Activated gamma-delta T cell treated with Interleukin-2 at 50 U/mL for 16 hours (primary cell): ENCODE data around the gene PFKP.

Experiments used
- DNase-seq: peaks from one replicate; pipeline ENCODE4 v3.0.0-alpha.2; 2020

PFKP gene

DNA sequence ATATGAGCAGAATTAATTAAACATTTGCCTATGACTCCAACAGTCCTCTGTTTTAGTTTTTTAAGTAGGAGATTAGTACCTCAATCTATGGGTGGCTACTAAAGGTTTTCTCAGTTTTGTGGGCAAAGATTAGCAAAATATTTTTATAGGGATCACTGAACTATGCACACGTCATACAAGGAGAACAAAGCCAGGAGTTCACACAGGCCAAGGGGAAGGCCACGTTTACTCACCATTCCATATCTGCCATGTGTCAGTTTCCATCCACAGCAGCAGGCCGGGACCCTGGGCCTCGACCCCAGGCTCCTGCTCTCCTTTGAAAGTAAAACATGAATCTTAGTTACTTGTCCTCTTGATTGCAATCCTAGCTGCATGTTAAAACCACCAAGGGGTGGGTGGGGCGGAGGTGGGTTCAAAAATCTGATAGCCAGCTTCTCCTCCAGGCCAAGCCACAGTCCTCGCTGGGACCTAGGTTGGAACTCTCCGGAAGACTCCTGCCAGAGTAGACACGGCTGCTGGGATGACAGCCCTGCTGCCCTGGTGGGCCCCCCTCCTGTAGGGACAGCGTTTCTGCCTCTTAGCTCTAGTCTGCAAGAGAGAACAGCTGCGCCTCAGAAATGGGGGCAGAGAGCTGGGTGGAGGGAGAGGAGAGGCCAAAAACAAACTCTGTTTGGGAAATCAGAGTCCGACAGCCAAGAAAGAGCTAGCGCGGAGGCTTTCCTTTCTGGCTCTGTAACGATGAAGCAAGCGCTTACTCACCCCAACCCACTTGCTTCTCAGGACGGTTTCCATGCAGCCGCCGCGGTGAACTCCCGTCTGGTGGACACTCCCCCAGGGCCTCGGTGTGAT is 69.6 kb downstream of the PFKP start:
- DNase-seq, result no peak

DNA sequence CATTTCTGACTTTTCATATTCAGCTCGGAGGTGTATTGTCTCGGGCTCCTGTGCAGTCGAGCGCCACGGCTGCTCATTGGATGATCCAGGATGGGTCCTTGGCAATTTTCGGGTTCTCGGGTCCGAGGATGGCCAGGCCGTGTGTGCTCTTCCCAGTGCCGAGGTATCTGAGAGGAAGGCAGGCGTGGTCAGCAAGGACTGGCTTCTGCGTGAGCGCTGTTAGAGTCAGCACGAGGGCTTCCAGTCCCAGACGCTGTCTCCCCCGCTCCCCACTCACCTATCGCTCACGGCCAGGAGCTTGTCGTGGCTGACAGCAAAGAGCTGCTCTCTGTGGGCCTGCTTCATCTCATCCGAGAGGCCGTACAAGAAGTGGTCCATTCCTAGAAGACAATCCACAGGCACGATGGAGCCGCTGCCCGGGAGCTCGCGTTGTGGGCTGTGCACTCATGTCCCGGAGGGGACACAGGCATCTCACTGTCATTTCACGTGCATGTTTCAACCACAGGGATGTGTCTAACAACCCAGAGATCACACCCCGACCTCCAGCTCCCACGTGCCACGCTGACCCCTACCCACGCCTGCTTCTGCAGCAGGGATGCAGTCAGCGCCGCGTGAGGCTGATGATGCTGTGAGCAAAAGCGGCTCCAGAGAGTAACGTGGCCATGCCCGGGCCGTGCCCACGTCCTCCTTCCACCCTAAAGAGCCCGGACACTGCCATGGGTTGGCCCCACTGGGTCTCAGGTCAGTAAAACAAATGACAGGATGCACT is 70.8 kb downstream of the PFKP start:
- no peak for DNase-seq

DNA sequence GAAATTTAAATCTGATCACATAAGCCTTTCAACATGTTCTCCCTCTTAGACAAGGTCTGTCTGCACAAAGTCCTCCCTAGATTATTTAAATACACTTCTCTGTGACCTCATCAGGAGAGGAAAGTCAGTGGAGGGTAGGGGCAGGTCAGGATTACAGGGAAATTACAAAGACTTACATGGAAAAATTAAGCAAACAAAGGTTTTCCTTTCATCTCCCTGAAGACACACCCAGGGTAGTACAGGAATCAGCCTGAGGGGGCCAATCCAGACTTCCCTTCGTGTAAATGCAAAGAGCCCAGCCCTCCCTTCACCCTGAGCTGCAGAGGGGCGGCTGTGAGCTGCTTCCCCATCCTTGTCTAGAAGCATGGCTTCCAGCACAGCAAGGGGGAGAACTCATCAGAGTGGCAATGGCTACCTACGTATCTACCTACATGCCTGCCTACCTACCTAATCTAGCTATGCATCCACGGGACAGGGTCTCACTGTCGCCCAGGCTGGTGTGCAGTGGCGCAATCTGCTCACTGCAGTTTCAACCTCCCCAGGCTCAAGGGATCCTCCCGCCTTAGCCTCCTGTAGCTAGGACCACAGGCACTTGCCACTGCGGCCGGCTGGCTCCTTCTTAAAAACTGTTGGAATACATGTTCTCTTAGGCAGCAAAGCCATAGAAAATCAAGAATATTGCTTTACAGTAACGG is 72.0 kb downstream of the PFKP start:
- no peak for DNase-seq

DNA sequence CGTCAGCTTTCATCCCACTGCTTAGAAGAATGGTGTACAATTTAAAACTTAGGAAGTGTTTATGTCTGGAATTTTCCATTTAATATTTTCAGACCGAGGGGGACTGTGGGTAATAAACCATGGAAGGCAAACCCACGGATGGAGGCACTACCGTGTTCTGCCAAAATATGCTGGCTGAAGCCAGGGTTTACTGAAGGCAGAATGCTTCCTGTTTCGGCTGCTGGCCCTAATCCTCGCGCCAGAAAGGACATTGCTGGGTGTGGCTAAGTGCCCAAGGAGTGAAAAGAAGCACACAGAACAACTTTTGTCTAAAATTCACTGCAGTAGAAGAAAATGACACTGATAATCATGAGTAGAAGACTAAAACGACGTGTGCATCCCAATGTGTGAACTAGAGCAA is 72.9 kb downstream of the PFKP start:
- no peak for DNase-seq

DNA sequence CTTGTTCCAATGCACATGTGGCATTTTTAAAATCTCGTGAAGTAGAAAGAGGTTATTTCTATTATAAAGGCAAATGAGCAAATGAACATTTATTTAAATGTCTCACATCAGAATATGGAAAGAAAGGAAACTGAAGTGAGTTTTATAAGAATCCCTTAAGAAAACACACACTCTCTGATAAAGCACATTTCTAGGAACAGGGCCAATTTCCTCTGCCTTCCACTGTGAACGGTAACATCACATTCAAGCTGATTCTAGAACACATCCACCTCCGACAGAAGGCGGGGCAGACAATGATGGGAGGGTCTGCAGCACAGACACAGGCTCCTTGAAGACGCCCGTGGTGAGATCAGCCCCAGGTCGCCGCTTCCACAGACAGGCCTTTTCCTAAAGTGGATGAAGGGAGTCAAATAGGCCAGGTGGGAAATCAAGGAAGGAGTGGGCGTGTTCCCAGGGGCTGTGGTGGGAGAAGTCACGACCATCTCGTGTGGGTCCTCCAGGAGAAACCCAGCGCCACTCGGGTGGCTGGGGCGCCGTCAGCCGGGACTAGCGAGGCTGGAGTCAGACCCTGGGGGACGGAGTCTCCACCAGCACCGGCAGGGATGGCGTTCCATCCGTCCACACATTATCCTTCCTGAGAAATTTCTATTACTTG is 74.1 kb downstream of the PFKP start:
- no peak for DNase-seq

DNA sequence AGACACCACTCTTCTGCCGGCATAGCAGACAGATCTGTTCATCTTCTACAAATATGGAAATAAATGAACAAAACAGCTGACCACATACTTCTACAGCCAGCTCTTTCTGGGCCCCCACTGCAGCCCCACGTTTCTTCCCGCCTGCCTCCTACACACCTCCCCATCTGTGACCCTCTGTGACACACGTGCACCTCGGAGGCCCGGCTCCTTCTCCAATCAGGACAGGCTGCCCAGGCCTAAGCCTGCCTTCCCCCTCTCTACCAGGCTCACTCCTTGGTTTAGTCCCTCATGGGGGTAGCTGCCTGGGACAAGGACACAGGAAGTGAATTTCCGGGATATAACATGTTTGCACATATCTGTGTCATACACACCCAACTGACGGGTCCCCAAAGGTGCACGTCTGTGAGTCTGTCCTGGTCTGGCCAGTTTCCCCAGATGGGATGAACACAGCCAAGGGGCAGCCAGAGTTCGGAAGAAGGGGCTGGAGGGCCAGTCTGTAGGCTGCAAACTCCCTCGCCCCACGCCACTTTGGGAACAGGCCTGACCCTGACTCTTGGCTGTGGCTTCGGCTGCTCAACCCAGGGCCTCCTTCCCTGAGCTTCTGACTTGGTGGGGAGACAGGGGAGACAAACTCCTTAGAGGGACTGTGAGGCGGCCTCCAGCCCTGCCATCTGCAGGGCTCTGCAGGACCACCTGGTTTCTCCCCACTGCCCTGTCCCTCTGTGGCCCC is 75.0 kb downstream of the PFKP start:
- DNase-seq, result no peak

DNA sequence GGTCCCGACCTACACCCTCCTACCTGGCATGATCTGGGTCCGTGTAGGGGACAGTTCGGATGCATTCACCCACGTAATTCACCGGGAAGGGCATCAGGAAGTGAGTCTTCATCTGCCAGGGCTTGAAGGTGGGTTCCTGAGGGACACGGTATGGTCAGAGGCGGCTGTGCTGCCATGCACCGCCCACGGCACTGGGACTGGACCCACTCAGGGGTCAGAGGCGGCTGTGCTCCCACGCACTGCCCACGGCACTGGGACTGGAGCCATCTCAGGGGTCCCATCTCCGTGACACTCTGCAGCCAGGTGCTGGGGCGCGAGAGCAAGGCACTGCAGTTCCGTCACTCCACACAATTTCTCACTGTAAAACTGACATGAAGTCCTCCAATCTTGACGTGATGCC is 76.0 kb downstream of the PFKP start:
- no peak for DNase-seq

DNA sequence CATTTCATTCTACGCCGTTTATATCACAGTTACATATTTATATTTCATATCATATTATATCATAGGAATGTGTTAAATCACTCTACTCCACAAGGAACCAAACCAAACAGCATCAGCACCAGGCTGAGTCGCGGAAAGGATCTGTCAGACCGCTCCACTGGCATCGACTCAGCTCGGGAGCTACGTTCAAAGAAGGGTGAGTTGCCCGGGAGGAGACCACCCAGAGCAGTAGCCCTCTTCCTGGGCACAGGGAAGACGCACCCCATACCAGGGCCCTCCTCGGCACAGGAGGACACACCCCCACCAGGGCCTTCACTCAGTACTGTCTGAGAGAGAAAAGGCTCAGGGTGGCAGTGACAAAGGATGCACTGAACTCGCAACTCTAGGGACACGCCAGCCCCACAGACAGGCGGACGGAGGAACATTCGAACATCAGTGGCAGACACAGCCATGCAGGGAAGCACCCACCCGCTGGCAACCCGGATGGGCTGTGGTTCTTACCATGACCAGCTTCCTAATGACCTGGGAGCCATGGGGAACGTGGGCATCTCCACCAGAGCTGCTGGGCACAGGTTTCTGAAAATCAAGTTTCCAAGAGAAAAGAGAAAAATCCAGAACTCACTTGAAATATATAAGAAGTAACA is 76.6 kb downstream of the PFKP start:
- DNase-seq, result no peak

DNA sequence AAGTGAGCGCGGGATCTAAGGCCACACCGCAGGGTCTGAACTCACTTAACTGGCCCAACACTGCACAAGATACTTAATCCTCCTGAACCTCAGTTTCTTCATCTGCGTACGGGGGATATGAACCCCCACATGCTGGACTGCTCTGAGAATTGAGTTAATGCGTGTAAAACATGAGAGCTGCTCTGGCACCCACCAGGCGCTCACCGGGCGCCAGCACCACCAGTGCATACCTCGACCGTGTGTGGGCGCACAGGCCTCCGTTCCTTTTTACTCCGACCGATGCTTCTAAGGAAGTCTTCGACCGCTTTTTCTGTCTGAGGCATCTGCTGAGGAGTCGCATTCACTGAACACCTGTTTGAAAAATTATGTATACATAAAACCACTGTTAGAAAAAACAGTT is 78.0 kb downstream of the PFKP start:
- DNase-seq, result no peak

DNA sequence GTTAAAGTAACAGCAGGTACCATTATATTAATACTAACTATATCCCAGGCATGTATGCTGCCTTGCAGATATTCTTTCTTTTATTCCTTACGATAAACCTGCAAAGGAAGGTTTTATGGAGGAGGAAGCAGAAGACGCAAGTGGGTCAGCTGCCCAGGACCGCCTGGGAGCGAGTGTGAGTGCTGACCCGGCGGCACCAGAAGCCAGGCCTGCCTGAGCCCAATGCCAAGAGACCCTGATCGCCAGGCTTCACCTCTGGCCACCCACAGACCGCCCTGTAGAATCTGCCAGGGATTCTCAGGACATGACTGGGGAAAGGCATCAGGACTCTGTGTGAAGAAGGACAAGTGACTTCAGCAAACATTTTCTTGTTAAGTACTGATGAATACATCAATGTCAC is 78.9 kb downstream of the PFKP start:
- DNase-seq, result no peak

DNA sequence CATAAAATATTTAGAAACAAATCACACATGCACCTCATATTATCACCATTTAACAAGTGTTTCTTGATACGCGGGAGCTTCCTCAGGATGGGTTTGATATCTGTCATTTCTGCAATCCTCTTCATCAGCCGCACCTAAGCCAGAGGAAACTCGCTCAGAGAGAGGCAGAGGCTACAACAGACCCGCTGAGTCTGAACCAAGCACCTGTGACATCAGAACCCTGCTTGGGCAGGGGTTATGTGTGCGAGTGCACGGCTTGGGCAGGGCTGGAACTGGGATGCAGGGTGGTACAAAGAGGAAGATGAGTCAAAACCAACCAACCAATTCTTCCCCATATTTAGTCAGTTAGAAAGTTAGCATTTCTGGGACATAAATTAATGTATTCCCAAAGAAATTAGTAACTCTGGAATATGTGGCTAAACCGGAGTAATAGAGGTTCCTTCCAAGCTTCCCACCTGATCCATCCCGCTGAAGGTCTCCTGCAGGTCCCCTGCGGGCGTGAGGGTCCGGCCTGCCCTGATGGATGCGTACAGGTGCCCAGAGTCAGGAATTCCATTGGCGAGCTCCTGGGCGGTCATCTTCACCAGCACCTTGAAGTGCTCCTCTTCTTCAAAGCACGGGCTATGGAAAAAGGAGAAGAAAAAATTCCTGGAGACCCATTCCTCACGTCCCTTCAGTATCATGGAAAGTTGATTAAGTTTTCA is 79.9 kb downstream of the PFKP start:
- no peak for DNase-seq

DNA sequence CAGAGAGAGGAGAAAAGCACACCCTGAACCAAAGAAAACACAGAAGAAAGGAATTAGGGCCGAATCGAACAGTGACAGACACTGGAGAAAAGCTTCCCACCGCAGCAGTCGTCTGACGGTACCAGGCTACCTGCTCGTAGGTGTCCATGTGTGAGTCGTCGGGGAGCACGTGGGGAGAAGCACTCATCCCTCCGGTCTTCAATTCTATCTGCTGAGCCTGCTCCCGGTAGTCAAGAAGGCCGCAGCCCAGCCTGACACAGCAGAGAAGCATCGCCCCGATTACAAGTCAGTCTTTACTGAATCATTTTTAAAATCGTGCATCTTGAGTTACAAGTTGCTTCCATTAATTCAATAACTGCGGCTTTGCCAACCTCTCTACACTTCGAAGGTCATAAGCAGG is 80.7 kb downstream of the PFKP start:
- no peak for DNase-seq

DNA sequence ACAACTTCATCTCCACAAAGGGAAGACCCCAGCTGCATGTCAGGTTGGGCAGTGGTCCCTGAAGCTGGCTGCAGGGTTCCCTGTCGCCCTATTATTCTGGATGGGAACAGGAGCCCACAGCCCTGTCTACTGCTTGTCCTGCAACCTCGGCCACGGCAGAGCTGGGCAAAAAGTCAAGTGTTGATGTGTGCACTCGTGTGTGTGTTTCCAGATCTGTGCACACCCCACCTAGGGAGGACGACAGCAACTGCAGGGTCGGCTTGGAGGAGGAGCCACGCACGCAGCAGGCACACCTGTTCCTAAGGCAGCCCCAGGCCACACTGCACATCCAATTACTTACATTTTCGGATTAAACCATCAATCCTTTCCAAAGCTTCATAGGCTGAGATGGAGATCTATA is 81.6 kb downstream of the PFKP start:
- no peak for DNase-seq

DNA sequence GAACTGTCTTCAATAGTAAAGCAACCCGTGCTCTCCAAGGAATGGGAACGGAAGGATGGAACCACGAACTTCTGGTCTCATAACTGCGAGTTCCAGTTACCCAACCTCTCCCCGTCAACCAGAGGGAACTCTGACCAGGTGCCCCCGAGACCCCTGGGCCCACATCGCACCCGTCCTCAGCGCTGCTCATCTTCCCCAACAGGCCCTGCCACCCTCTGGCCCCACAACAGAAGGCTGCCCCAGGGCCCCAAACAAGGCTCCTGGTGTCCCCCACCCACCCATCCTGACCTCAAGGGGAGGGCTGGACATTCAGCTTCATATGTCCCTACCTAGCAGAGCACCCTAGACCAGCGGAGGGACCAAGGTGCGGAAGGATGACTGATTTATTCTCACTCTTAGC is 82.6 kb downstream of the PFKP start:
- no peak for DNase-seq

DNA sequence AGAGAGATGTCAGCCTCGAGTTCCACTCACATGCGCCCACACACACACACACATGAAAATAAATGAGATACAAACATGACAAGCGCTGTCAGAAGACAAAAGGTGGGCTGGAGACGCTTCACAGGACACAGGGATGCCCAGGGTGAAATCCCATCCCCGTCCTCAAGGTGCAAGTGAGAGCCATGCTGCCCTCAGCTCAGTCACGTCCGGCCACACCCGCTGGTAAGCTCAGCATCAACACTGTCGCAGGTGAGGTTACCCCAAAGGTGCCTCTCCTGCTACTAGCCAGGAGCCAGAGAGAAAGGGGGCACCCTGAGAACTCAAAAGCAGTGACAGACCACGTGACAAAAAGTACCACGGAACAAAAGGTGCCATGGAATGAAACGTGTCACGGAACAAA is 83.0 kb downstream of the PFKP start:
- DNase-seq, result no peak

DNA sequence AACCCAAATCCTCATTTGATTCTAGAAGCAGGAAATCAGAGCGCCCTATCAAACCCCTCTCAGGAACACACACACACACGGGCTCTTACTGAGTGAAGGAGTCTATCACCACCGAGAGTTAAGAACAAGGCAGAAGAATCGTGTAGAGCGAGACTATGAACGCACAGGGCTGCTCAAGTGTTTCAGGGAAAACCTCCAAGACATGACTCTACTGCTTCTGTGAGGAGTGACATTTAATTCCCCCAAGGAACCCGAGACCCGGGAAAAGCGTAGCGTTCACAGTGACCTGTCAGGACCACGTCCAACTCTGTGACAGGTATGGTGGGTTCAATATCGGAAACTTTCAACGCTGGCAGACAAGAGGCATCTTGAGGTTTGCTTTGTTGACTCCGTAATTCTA is 83.6 kb downstream of the PFKP start:
- no peak for DNase-seq

DNA sequence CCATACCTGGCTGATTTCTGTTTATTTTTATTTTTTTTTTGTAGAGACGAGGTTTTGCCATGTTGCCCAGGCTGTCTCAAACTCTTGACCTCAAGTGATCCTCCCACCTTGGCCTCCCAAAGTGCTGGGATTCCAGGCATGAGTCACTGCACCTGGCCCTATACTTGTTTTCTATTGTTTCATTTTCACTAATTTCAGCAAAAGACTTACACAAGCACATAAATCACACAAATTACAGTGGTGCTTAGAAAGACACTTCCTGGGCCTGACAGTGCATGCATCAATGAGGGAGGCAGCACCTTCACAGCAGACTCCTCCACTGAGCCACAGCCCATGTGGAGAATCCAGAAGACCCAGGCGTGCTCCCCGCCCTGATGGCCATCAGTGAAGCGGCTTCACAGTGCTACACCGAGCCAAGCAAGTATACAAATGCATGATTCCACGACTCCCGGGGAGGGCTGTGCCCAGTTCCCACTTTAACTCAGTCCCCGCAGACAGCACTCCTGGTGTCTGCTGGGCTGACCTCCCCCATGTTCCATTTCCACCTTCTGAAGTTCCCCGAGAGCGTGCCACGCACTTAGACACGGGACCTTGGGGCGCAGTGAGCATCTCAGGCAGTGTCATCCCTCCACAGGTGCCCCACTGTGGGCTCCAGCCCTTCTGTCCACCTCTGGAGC is 84.7 kb downstream of the PFKP start:
- no peak for DNase-seq

DNA sequence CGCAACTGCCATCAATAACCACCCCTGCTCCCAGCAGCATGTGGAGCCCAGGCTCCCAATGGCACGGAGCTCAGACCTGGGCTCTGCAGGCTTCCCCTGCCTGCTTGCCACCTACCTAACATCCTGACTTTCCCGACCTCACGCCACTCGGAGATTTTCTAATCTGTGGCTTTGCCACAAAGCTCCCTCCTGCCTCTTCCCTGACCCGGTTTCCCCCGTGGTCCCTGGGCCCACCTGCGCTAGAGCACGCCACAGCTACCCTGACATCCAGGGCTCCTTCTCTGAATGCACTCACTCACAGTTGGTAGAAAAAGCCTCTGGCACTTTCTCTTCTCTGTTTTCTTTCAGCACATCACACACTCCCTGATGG is 85.2 kb downstream of the PFKP start:
- no peak for DNase-seq

DNA sequence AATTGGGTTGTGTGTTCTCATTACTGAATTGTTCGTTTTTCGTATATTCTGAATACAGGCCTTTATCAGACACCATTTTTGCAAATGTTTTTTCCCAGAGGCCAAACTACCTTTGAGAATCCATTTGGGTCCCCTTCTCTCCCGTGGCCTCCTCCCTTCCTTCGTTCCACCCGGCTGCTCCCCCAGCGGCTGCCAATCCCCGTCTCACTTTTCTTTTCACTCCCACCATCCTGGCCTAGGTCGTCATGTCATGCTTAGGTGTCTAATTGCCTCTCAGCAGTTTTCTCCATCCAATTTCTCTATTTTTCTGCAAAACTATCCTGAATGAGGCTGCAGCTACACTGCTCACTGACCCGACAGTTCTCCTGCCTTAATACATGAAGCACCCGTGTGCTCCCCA is 87.3 kb downstream of the PFKP start:
- DNase-seq, result no peak

DNA sequence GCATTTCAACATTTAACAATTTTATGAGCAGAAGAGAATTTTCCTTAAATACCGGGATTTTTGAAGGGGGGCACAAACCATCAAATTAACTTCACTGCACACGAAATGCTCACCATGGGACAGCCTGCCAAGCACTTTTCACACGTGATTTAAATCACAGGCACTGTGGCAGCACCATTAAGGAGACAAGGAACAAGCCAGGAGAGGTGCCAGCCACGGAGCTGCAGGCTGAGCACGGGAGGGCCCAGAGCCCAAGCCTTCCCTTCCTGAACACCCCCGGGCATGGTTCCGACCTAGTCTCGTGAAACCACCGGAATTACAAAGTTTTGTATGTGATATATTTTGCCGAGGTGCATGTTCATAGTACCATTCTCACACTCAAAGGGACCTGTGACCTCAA is 91.8 kb downstream of the PFKP start:
- no peak for DNase-seq

DNA sequence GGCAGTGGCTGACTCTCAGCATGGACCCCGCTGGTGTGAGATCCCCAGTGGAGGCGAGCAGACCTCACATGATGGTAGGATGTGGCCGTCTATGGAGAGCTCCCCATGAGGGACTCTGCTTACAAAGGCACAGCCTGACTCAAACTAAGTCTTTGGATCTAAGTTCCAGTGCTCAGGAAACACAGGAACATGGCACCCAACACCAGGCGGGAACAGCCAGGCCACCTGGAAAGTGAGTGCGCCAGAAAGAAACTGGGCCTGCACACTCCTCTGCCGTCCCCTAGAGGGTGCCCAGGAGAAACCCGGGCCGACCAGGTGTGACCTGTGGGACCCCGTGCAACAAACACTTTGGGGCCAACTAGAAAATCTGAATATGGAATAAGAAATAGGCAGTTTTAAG is 95.2 kb downstream of the PFKP start:
- DNase-seq, result no peak
